Esophagus squamous epithelium (tissue), 4 donors: Measurements from ENCODE around the gene SATB1.

Source experiments
- POLR2A ChIP-seq, 4 donors: fragments of 450-650 bp; IDR thresholded peaks; one replicate each; pipeline ENCODE4 v1.6.1; 2017; ENCODE audit warnings: antibody characterized with exemption in 4 of 4, mild to moderate bottlenecking in 4 of 4, moderate library complexity in 3 of 4
- TF ChIP-seq, protein P1 (sequence below), 6 experiments: fragments of 450-650 bp in 4 of 6; fragments of 200-600 bp in 2 of 6; sonication (generic) in 2 of 6; IDR thresholded peaks; one replicate each; pipeline ENCODE4 v1.5.1; 2016 to 2019; ENCODE audit warnings: antibody characterized with exemption in 6 of 6, mild to moderate bottlenecking in 4 of 6, moderate library complexity in 4 of 6

DNA sequence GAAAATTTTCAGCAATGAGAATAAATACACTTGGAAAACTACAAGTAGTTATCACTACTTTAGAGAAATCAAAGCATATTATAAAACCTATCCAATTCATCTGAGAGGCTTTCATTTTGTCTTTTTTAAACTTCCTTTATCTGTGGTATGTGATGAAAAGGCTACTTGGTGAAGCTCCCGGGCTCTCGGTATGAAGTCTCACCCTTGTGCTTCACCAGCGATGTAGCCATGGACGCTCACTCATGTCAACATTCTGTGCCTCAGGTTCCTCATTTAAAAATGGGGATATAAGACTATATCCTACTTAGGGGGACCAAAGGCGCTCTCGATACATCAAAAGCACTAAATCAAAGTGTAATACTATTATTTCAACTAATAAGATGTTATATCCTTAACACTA is 14.9 kb downstream of the SATB1 start:
- TF ChIP-seq, protein P1, sequence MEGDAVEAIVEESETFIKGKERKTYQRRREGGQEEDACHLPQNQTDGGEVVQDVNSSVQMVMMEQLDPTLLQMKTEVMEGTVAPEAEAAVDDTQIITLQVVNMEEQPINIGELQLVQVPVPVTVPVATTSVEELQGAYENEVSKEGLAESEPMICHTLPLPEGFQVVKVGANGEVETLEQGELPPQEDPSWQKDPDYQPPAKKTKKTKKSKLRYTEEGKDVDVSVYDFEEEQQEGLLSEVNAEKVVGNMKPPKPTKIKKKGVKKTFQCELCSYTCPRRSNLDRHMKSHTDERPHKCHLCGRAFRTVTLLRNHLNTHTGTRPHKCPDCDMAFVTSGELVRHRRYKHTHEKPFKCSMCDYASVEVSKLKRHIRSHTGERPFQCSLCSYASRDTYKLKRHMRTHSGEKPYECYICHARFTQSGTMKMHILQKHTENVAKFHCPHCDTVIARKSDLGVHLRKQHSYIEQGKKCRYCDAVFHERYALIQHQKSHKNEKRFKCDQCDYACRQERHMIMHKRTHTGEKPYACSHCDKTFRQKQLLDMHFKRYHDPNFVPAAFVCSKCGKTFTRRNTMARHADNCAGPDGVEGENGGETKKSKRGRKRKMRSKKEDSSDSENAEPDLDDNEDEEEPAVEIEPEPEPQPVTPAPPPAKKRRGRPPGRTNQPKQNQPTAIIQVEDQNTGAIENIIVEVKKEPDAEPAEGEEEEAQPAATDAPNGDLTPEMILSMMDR (IDR thresholded peaks at IDR 0.05) = no peak
- no peak for TF ChIP-seq POLR2A (IDR thresholded peaks at IDR 0.05)
